OCI-LY1 (cell line): ENCODE results near the gene MYO18A.
"Not testable (repeated sequence)": the region's sequence is repeated elsewhere in the genome, so short reads cannot be mapped to it uniquely, and the experiment has no call there.

Experiments
- H2AFZ ChIP-seq: fragments of 200-600 bp; sonication (generic), shearing (Covaris generic); 2 replicates; pipeline ENCODE4 v1.6.0; 2014; ENCODE audit warnings: antibody characterized with exemption, mild to moderate bottlenecking, low read length
- H3F3A ChIP-seq: fragments of 200-600 bp; sonication (generic), shearing (Covaris generic); 2 replicates; pipeline ENCODE4 v1.6.0; 2014; ENCODE audit warnings: mild to moderate bottlenecking, antibody characterized with exemption, low read length, moderate library complexity; ENCODE audit not compliant: insufficient read depth
- H3K27ac ChIP-seq: fragments of 200-600 bp; sonication (generic); 2 replicates; pipeline ENCODE4 v1.5.1; 2014; ENCODE audit warnings: low read length, mixed run types, mild to moderate bottlenecking, low read depth; ENCODE audit not compliant: poor library complexity, severe bottlenecking
- H3K27me3 ChIP-seq: fragments of 200-600 bp; sonication (generic); 2 replicates; pipeline ENCODE4 v1.6.0; 2014; ENCODE audit warnings: antibody characterized with exemption, mild to moderate bottlenecking, low read length, moderate library complexity; ENCODE audit not compliant: insufficient read depth
- H3K36me3 ChIP-seq: fragments of 200-600 bp; sonication (generic); 2 replicates; pipeline ENCODE4 v1.6.1; 2014; ENCODE audit warnings: mild to moderate bottlenecking, antibody characterized with exemption, low read length, moderate library complexity, mixed read lengths; ENCODE audit not compliant: insufficient read depth
- H3K4me1 ChIP-seq: fragments of 200-600 bp; sonication (generic); 2 replicates; pipeline ENCODE4 v1.5.1; 2014; ENCODE audit warnings: mild to moderate bottlenecking, low read length, moderate library complexity; ENCODE audit not compliant: insufficient read depth, severe bottlenecking
- H3K4me2 ChIP-seq: fragments of 200-600 bp; sonication (generic), shearing (Covaris generic); 2 replicates; pipeline ENCODE4 v1.6.1; 2014; ENCODE audit warnings: low read length
- H3K4me3 ChIP-seq: fragments of 200-600 bp; sonication (generic); 2 replicates; pipeline ENCODE4 v1.5.1; 2014; ENCODE audit warnings: low read length, low read depth, mild to moderate bottlenecking, mixed read lengths; ENCODE audit not compliant: poor library complexity, severe bottlenecking
- H3K79me2 ChIP-seq: fragments of 200-600 bp; shearing (Covaris generic); 2 replicates; pipeline ENCODE4 v1.6.1; 2016; ENCODE audit warnings: mixed run types, low read length, mixed read lengths; ENCODE audit not compliant: insufficient read depth
- H3K9ac ChIP-seq: fragments of 200-600 bp; sonication (generic), shearing (Covaris generic); 2 replicates; pipeline ENCODE4 v1.6.1; 2014; ENCODE audit warnings: mild to moderate bottlenecking, low read length, mixed read lengths
- H3K9me2 ChIP-seq: fragments of 200-600 bp; sonication (generic), shearing (Covaris generic); 2 replicates; pipeline ENCODE4 v1.6.1; 2014; ENCODE audit warnings: low read depth, mild to moderate bottlenecking, low read length, mixed read lengths
- H3K9me3 ChIP-seq: fragments of 200-600 bp; shearing (Covaris generic); 2 replicates; pipeline ENCODE4 v1.6.1; 2014; ENCODE audit warnings: low read length, mixed read lengths
- H4K20me1 ChIP-seq: fragments of 200-600 bp; sonication (generic), shearing (Covaris generic); 2 replicates; pipeline ENCODE4 v1.6.0; 2016; ENCODE audit warnings: mild to moderate bottlenecking, low read length; ENCODE audit not compliant: insufficient read depth
- CTCF ChIP-seq: fragments of 200-600 bp; sonication (generic), shearing (Covaris generic); IDR thresholded peaks from 2 replicates; pipeline ENCODE4 v1.5.1; 2017; ENCODE audit warnings: mild to moderate bottlenecking, antibody characterized with exemption, low read length, moderate library complexity, mixed read lengths
- EZH2 ChIP-seq: fragments of 200-600 bp; sonication (generic), shearing (Covaris generic); IDR thresholded peaks from 2 replicates; pipeline ENCODE4 v1.8.0; 2017; ENCODE audit warnings: borderline replicate concordance, mixed run types, mild to moderate bottlenecking, antibody characterized with exemption, low read length, moderate library complexity, mixed read lengths

The MYO18A gene

GRCh38 chr17:29089601-29090044 lies 90.6 kb downstream of the MYO18A start:
- no peak overlapping the region for H3K27ac ChIP-seq
- TF ChIP-seq CTCF (no peak), EZH2 (no peak)
- no peaks in the 10 kb centered on the region for H3K9me2 ChIP-seq
- H3K9me3 ChIP-seq, result no peaks in the 10 kb centered on the region
- H3K4me3 ChIP-seq, result no peak overlapping the region
- H3K36me3 ChIP-seq, result peaks cover 82% of the 10 kb centered on the region
- H3K4me2 ChIP-seq, result no peak overlapping the region
- no peak overlapping the region for H3K9ac ChIP-seq
- H2AFZ ChIP-seq, result no peak overlapping the region
- H3F3A ChIP-seq, result no peaks in the 10 kb centered on the region
- no peaks in the 10 kb centered on the region for H3K27me3 ChIP-seq
- no peaks in the 10 kb centered on the region for H3K4me1 ChIP-seq
- no peaks in the 10 kb centered on the region for H3K79me2 ChIP-seq
- no peaks in the 10 kb centered on the region for H4K20me1 ChIP-seq

- not testable (repeated sequence) for H3K27me3 ChIP-seq, H3K4me1 ChIP-seq, H3K9me2 ChIP-seq, H3K4me2 ChIP-seq, H3K9me3 ChIP-seq, H3F3A ChIP-seq, H3K4me3 ChIP-seq, H4K20me1 ChIP-seq, H2AFZ ChIP-seq, H3K27ac ChIP-seq, H3K9ac ChIP-seq, H3K79me2 ChIP-seq
- peaks cover 78% of the 10 kb centered on the region for H3K36me3 ChIP-seq
These were observed 91.4 kb downstream of the MYO18A start for GRCh38 chr17:29088782-29089181.

- Histone ChIP-seq H3K4me1 (no peaks in the 10 kb centered on the region), H3K9me3 (no peaks in the 10 kb centered on the region), H3K27ac (no peak overlapping the region), H3K9me2 (no peaks in the 10 kb centered on the region), H3K4me2 (no peak overlapping the region), H3K4me3 (no peak overlapping the region), H3K27me3 (no peaks in the 10 kb centered on the region), H3F3A (no peaks in the 10 kb centered on the region), H3K36me3 (peaks cover 62% of the 10 kb centered on the region), H4K20me1 (no peaks in the 10 kb centered on the region), H3K79me2 (no peaks in the 10 kb centered on the region), H3K9ac (no peak overlapping the region), H2AFZ (no peak overlapping the region)
- TF ChIP-seq EZH2 (no peak), CTCF (no peak)
These were observed 93.4 kb downstream of the MYO18A start for GRCh38 chr17:29086628-29087332.

GRCh38 chr17:29085223-29085622 lies 95.0 kb downstream of the MYO18A start:
- H3K4me2 ChIP-seq, result no peak overlapping the region
- TF ChIP-seq CTCF (no peak), EZH2 (no peak)
- no peaks in the 10 kb centered on the region for H3K27me3 ChIP-seq
- no peaks in the 10 kb centered on the region for H3K4me1 ChIP-seq
- no peak overlapping the region for H2AFZ ChIP-seq
- no peak overlapping the region for H3K4me3 ChIP-seq
- H3K9me2 ChIP-seq, result no peaks in the 10 kb centered on the region
- no peaks in the 10 kb centered on the region for H3K79me2 ChIP-seq
- no peak overlapping the region for H3K27ac ChIP-seq
- H3K36me3 ChIP-seq, result peaks cover 51% of the 10 kb centered on the region; the same call in 1 of the 2 replicates
- H4K20me1 ChIP-seq, result no peaks in the 10 kb centered on the region
- no peak overlapping the region for H3K9ac ChIP-seq
- no peaks in the 10 kb centered on the region for H3K9me3 ChIP-seq
- H3F3A ChIP-seq, result no peaks in the 10 kb centered on the region
